ENCODE data around the gene ZNF778.
"Not testable (repeated sequence)": the region's sequence is repeated elsewhere in the genome, so short reads cannot be mapped to it uniquely, and the experiment has no call there.

Gene ZNF778

DNA sequence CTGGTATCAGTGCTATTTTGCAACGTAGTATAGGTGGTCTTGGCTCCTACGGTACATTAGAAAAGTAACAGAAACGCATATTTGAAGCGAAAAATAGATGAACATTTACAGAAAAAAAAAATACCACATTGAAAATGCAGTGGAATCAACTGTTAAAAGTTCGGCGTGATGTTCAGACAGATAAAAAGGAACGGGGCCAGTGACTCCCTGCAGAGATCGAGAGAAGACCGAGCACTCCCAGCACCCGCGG is 440 bp upstream of the ZNF778 start:
- no peak for DNase-seq

- DNase-seq, result no peak
Observed at GRCh38 chr16:89219365-89219764, 1.9 kb downstream of the ZNF778 start.

DNA sequence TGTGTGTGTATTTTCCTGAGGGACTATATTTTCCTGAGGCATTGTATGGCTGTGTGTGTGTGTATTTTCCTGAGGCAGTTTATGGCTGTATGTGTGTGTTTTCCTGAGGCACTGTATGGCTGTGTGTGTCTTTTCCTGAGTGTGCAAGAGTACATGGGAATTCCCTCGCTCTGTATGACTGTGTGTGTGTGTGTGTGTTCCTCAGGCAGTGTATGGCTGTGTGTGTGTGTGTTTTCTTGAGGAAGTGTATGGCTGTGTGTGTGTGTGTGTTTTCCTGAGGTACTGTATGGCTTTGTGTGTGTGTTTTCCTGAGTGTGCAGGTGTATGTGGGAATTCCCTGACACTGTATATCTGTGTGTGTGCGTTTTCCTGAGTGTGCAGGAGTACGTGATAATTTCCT is 4.1 kb downstream of the ZNF778 start:
- no peak for DNase-seq

DNA sequence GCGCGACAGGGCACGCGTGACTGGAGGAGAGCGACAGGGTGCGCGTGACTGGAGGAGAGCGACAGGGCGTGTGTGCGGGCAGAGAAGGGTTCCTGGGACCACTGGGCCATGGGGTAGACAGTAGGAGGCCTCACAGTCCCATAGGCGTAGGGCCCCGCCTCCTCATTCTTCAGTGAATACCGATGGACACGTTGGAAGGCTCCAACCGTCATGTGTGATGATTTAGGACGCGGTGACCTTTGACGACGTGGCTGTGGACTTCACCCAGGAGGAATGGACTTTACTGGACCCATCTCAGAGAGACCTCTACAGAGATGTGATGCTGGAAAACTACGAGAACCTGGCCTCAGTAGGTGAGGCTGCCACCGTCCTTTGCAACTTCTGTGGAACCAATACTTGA is 5.4 kb downstream of the ZNF778 start:
- DNase-seq, result no peak

DNA sequence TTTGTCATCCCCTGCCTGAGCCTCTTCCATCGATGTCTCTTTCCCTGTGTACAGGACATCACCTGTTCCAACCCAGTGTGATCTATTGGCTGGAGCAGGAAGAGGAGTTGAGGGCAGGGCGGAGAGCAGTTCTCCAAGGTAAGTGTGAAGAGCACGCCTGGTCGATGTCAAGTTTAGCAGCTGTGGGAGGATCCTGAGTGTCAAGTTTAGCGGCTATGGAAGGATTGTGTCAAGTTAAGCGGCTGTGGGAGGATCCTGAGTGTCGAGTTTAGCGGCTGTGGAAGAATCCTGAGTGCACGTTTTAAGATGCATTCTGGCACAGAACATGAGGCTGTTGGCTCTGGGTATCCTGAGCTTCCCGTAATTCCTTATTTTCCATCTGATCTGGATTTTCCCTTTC is 7.2 kb downstream of the ZNF778 start:
- no peak for DNase-seq

GRCh38 chr16:89230255-89230654 is 12.8 kb downstream of the ZNF778 start:
- DNase-seq, result no peak

DNA sequence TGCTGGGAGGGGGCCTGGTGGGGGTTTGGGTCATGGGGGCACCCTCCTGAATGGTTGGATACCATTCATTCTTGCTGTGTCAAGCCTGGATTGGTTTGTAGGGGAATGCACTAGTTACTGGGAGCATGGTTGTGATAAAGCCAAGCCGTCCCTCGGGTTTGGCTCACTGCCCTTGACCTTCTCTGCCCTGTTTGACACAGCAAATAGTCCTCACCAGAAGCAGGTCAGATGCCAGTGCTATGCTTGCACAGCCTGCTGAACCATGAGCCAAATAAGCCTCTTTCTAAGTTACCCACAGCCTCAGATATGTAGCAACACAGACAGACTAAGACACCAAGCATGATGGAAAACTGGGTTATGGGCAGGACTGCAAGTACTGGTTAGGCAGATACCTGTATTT is 14.6 kb downstream of the ZNF778 start:
- no peak for DNase-seq

- no peak for DNase-seq
Observed at GRCh38 chr16:89233678-89234490, 16.4 kb downstream of the ZNF778 start.

DNA sequence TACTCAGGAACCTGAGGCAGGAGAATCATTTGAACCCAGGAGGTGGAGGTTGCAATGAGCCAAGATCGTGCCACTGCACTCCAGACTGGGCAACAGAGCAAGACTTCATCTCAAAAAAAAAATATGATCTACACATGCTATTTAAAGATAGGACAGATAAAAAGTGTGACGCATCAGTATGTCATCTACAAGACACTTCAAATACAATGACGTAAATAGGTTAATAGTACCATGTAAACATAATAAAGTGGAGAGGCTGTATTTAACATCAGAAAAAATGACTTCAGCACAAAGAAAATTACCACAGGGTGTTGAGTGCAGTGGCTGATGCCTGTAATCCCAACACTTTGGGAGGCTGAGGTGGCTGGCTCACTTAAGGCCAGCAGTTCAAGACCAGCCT is 20.2 kb downstream of the ZNF778 start:
- DNase-seq, result no peak

DNA sequence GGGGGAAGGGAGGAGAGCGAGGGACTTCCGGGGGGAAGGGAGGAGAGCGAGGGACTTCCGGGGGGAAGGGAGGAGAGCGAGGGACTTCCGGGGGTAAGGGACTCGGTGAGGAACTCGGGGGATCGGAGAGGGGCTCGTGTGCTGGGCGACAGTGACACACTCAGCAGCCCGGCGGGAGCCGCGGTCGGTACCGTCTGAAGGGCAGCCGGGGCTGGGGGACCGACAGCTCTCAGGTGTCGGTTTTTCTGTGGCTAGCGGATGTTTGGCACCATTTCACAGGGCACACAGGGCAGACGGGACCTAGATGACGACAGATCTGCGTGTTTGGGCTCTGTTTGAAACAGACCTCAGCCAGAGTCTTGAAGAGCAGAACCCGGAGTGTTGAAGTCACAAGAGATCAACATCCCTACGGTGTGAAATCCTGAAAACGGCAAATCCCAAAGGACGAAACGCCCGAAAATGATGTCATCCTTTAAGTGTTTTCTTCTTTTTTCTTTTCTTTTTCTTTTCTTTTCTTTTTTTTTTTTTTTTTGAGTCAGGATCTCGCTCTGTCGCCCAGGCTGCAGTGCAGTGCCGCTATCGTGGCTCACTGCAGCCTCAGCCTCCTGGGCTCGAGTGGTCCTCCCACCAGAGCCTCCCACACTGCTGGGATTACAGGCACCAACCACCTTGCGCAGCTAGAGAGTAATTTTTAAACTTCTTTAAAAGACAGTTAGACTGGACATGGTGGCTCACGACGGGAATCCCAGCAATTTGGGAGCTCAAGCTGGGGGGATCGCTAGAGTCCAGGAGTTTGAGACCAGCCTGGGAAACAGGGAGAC is 23.9 kb downstream of the ZNF778 start:
- peak; percentile 77 for DNase-seq

GRCh38 chr16:89242795-89243200 is 25.3 kb downstream of the ZNF778 start:
- DNase-seq, result no peak

GRCh38 chr16:89243664-89244063 is 26.2 kb downstream of the ZNF778 start:
- no peak for DNase-seq

DNA sequence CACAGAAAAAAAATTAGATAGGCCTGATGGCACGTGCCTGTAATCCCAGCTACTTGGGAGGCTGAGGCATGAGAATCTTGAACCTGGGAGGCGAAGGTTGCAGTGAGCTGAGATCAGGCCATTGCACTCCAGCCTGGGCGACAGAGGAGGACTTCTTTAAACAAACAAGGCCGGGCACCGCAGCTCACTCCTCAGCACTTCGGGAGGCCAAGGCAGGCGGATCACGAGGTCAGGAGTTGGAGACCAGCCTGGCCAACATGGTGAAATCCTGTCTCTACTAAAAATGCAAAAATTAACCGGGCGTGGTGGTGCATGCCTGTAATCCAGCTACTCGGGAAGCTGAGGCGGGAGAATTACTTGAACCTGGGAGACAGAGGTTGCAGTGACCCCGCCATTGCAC is 26.8 kb downstream of the ZNF778 start:
- not testable (repeated sequence) for DNase-seq

GRCh38 chr16:89244754-89245153 is 27.3 kb downstream of the ZNF778 start:
- no peak for DNase-seq

GRCh38 chr16:89246383-89246902 is 28.9 kb downstream of the ZNF778 start:
- DNase-seq, result no peak

- peak; percentile 65 for DNase-seq
Observed at GRCh38 chr16:89246903-89247733, 29.6 kb downstream of the ZNF778 start.

- DNase-seq, result peak; percentile 19
Observed at GRCh38 chr16:89247734-89248075, 30.2 kb downstream of the ZNF778 start.

- DNase-seq, result no peak
Observed at GRCh38 chr16:89248196-89248982, 30.9 kb downstream of the ZNF778 start.

GRCh38 chr16:89253548-89254287 is 36.2 kb downstream of the ZNF778 start:
- no peak for DNase-seq

DNA sequence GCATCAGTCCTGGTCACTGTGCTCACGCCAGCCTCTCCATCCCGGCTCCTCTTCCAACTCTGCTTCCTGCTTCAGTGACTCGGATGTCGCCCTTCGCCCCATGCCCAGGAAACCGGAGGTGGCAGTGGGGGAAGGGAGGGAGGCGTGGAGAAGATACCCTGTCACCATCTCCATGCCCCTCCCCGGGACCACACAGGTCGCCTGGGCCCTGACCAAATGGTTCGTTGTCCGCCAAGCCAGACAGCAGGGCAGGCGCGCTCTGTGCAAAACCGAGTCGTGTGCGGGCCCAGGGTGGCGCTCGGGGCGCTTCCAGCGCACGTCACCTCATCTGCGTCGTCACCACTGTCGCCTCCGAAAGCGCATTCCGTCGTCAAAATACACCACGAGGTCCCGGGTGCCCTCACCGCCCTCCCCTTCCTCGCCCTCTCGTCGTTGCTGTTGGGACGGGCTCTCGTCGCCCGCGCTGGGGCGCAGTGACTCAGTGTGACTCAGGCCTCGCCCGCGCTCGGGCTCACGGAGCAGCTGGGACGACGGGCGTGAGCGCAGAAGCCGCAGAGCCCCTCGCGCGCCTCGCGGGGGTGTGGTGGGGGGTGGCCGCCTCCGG is 39.2 kb downstream of the ZNF778 start:
- peak; percentile 79 for DNase-seq

- DNase-seq, result no peak
Observed at GRCh38 chr16:89257281-89257731, 39.8 kb downstream of the ZNF778 start.
